Naive thymus-derived CD4-positive, alpha-beta T cell (primary cell): ENCODE results near the gene ACTR3. TPM values are rescaled to one million over a fixed set of nuclear protein-coding genes. Genes with fewer than 3 reads are reported as not detected.
A peak's percentile ranks its signal among the peaks of the same experiment; 100 is the strongest.

Experiments
- ATAC-seq: fragments of 150-1000 bp; cut with Tn5 transposase; 2 replicates; pipeline ENCODE4 v1.10.0; 2021; ENCODE audit warnings: mild to moderate bottlenecking, moderate library complexity
- CTCF ChIA-PET: fragments of 350-600 bp; sonication (Branson Sonifier 250); formaldehyde crosslinking; loops from one replicate; lab custom pipeline; 2021; ENCODE audit warnings: antibody characterized with exemption; lab: Charles Lee
- POLR2A ChIA-PET: fragments of 350-600 bp; sonication (Branson Sonifier 250); formaldehyde crosslinking; loops from one replicate; lab custom pipeline; 2021; ENCODE audit warnings: antibody characterized with exemption, inconsistent platforms; lab: Charles Lee
- DNase-seq, 9 donors: peaks; one replicate each; pipeline versions ENCODE4 v3.0.0 to v3.0.0-alpha.2; 2020 to 2022; ENCODE audit warnings: mixed read lengths in 1 of 9
- H3K27ac ChIP-seq: one replicate; pipeline ENCODE4 v1.7.0; 2013; ENCODE audit warnings: mild to moderate bottlenecking, low read depth, low read length, moderate library complexity
- H3K27me3 ChIP-seq, 2 donors: one replicate each; pipeline ENCODE4 v1.7.0; 2013; ENCODE audit warnings: low read length in 2 of 2, mild to moderate bottlenecking in 2 of 2, moderate library complexity in 2 of 2; ENCODE audit not compliant: control insufficient read depth in 2 of 2, insufficient read depth in 2 of 2
- H3K36me3 ChIP-seq, 3 experiments: 1 replicate in 2 of 3; 2 replicates in 1 of 3; pipeline ENCODE4 v1.7.0; 2013; ENCODE audit warnings: low read length in 3 of 3, mild to moderate bottlenecking in 3 of 3, moderate library complexity in 1 of 3; ENCODE audit not compliant: insufficient read depth in 3 of 3, control insufficient read depth in 2 of 3
- H3K4me1 ChIP-seq, 2 donors: one replicate each; pipeline ENCODE4 v1.7.0; 2013; ENCODE audit warnings: low read length in 2 of 2, mild to moderate bottlenecking in 2 of 2, moderate library complexity in 1 of 2; ENCODE audit not compliant: control insufficient read depth in 2 of 2, insufficient read depth in 2 of 2
- H3K4me3 ChIP-seq: 2 replicates; pipeline ENCODE4 v1.7.0; 2013; ENCODE audit warnings: mild to moderate bottlenecking, low read length
- H3K9me3 ChIP-seq, 3 experiments: 1 replicate in 2 of 3; 2 replicates in 1 of 3; pipeline ENCODE4 v1.7.0; 2013; ENCODE audit warnings: low read length in 3 of 3; ENCODE audit not compliant: control insufficient read depth in 2 of 3
- H3K27ac Mint-ChIP-seq, 9 donors: one replicate each; pipeline ENCODE4 v1.8.0; 2020 to 2022; ENCODE audit warnings: mixed read lengths in 9 of 9, mild to moderate bottlenecking in 8 of 9, moderate library complexity in 5 of 9, inconsistent platforms in 2 of 9
- H3K27me3 Mint-ChIP-seq, 5 donors: one replicate each; pipeline ENCODE4 v1.8.0; 2021 to 2022; ENCODE audit warnings: mixed read lengths in 5 of 5, mild to moderate bottlenecking in 1 of 5
- H3K36me3 Mint-ChIP-seq, 5 donors: one replicate each; pipeline ENCODE4 v1.8.0; 2020 to 2022; ENCODE audit warnings: mixed read lengths in 5 of 5, mild to moderate bottlenecking in 3 of 5, inconsistent platforms in 1 of 5
- H3K4me1 Mint-ChIP-seq, 7 donors: one replicate each; pipeline ENCODE4 v1.8.0; 2020 to 2022; ENCODE audit warnings: mixed read lengths in 7 of 7, mild to moderate bottlenecking in 3 of 7, inconsistent platforms in 1 of 7
- H3K4me3 Mint-ChIP-seq, 10 donors: one replicate each; pipeline ENCODE4 v1.8.0; 2020 to 2022; ENCODE audit warnings: mild to moderate bottlenecking in 10 of 10, mixed read lengths in 10 of 10, moderate library complexity in 6 of 10, inconsistent platforms in 2 of 10
- H3K9me3 Mint-ChIP-seq, 11 donors: one replicate each; pipeline ENCODE4 v1.8.0; 2020 to 2022; ENCODE audit warnings: mixed read lengths in 11 of 11, mild to moderate bottlenecking in 4 of 11, inconsistent platforms in 1 of 11, moderate library complexity in 1 of 11
- intact Hi-C, 2 donors: fragments of 100-400 bp; cut with micrococcal nuclease; formaldehyde crosslinking; loops; one replicate each; pipeline ENCODE4 v1.15.1; 2023
- polyA plus RNA-seq, 2 donors: library from polyadenylated mRNA; unstranded; fragments of 300-500 nt; fragmentation: Illumina TruSeq; gene quantifications; one replicate each; pipeline ENCODE4 v1.2.3, GENCODE V29; 2021
- total RNA-seq, 6 experiments: library from RNA in 5 of 6; stranded (reverse) in 5 of 6; gene quantifications; 1 replicate in 5 of 6; 2 replicates in 1 of 6; pipeline ENCODE4 v1.2.3 and lab custom pipeline; 2021 to 2026

Gene ACTR3
- total and polyA plus RNA-seq, 7 experiments from 2014 or later: 172 to 612 (median 295) TPM

DNA sequence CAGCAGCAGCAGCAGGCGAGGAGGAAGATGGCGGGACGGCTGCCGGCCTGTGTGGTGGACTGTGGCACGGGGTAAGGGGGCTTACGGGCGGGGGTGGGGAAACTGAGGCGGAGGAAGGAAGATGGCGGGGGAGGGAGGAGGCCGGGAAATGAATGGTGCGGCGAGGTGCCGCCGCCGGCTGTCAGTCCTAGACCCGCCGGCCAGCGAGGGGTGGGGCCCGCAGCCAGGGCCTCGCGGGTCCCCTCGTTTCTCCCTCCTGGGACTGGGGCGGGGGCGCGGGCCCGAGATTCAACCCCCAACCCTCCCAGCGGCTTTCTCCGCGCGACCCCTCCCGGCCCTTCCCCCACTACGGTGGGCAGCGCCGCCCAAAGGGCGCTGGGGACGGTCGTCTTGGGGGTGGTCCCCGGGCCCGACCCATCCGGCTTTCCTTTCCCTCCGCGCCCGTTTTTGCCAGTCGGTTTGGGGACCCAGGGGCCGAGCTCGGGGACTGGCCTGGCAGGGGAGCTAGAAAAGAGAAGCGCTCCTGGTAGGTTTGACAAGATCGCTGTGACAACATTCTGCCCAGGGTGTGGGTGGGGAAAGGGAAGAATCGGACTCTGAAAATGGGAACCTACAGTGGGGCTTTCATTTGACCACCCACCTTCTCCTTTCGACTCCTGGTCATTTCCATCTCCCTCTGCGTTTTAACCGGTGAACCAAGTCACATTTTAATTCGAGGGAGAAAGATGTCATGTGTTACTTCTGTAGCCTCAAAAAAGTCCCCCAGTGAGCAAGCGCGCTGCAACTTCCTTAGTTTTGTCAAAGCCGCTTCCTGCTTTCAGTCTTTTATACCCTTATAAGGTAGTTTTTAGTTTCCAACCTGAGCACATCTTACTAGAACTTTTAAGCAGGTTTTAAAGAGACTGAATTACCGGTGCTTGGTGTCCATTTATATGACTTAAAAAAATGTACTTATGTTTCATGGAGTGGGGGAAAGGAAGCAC, 655 bp downstream of the ACTR3 start:
- CTCF ChIA-PET: no interaction called here

DNA sequence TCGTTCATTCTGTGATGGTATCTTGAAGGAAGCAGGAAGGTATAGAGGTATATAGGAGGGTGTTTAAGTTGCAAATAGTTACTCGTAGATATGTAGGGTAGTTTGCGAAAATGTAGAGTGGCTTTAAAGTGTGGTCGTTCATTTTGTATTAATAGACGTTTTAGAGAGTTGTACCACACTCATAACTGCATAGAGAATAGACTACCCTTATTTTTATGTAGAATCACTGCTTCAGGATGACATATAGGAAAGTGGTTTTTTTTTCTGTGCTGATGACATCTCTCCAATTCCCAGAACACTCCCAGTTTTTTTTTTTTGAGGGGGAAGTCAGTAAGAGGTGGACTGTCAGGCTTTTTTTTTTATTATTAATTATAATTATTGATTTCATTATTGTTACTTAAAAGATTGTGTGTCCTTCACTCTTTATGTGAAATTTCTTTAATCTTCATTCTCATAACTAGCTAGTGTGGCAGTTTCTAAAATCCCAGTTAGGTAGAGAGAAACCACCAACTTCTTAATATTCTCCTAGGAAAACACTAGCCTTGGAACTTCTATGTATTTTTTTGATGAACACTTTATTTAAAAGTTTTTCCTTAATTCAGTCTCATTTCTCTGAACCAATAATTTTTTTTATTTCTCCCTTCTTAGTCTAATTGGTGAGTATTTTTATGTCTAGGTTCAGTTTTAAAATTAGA, 1.5 kb downstream of the ACTR3 start:
- Histone ChIP-seq H3K4me1 (peaks cover 53 to 67% of the 10 kb centered on the region in 2 donors), H3K27me3 (no peaks in the 10 kb centered on the region), H3K4me3 (peak overlapping the region; percentile 89), H3K36me3 (peaks cover 0 to 13% (median 0%) of the 10 kb centered on the region in 3 experiments), H3K9me3 (no peaks in the 10 kb centered on the region), H3K27ac (peak overlapping the region; percentile 98)
- ATAC-seq: no peak
- Mint-ChIP-seq H3K36me3 (peaks cover 5 to 61% (median 29%) of the 10 kb centered on the region in 5 donors), H3K27me3 (no peaks in the 10 kb centered on the region), H3K4me3 (peak overlapping the region; percentile 88 to 100 (median 98)), H3K9me3 (peaks cover 0 to 3% (median 0%) of the 10 kb centered on the region in 11 donors), H3K4me1 (peaks cover 71 to 87% (median 83%) of the 10 kb centered on the region in 7 donors), H3K27ac (peak overlapping the region; percentile 89 to 99 (median 97))
- ChIA-PET POLR2A (interaction anchor here (0.7 to 1.6 kb wide), 3 partner anchors 13 to 59 kb away, joined by 3 to 6 read pairs (median 4); no protein-coding TSS in a partner anchor), CTCF (no interaction called here)
- intact Hi-C loops: loop anchor here (1.0 to 10.0 kb wide), 11 partner anchors 8 to 1837 kb away; partner anchors contain the start of genes TMEM87B (in 1 of the 2) and ZC3H6 (in 1 of the 2)
- DNase-seq: no peak

More for the DNA sequence above, 655 bp downstream of the ACTR3 start:
- peaks cover 0 to 3% (median 0%) of the 10 kb centered on the region in 11 donors for H3K9me3 Mint-ChIP-seq
- peaks cover 66 to 84% (median 81%) of the 10 kb centered on the region in 7 donors for H3K4me1 Mint-ChIP-seq
- H3K36me3 ChIP-seq: peaks cover 0 to 13% (median 0%) of the 10 kb centered on the region in 3 experiments
- H3K27me3 ChIP-seq: no peaks in the 10 kb centered on the region
- peak overlapping the region; percentile 88 to 100 (median 98) for H3K4me3 Mint-ChIP-seq
- peak overlapping the region; percentile 89 for H3K4me3 ChIP-seq
- peaks cover 5 to 58% (median 24%) of the 10 kb centered on the region in 5 donors for H3K36me3 Mint-ChIP-seq
- peak overlapping the region; percentile 90 to 99 (median 98) for H3K27ac Mint-ChIP-seq
- H3K27ac ChIP-seq: peak overlapping the region; percentile 98
- H3K4me1 ChIP-seq: peaks cover 53 to 66% of the 10 kb centered on the region in 2 donors
- peak; percentile 44 to 85 (median 81) for DNase-seq
- POLR2A ChIA-PET: interaction anchor here (0.7 to 2.0 kb wide), 7 partner anchors 9 to 134 kb away, joined by 3 to 7 read pairs (median 4); partner anchors contain the start of gene SLC35F5
- intact Hi-C loops: loop anchor here (1.0 to 10.0 kb wide), 12 partner anchors 9 to 1836 kb away; partner anchors contain the start of genes SLC35F5 (in 1 of the 2), TMEM87B (in 1 of the 2) and ZC3H6 (in 1 of the 2)
- no peaks in the 10 kb centered on the region for H3K9me3 ChIP-seq
- peak; percentile 50 for ATAC-seq
- H3K27me3 Mint-ChIP-seq: no peaks in the 10 kb centered on the region

DNA sequence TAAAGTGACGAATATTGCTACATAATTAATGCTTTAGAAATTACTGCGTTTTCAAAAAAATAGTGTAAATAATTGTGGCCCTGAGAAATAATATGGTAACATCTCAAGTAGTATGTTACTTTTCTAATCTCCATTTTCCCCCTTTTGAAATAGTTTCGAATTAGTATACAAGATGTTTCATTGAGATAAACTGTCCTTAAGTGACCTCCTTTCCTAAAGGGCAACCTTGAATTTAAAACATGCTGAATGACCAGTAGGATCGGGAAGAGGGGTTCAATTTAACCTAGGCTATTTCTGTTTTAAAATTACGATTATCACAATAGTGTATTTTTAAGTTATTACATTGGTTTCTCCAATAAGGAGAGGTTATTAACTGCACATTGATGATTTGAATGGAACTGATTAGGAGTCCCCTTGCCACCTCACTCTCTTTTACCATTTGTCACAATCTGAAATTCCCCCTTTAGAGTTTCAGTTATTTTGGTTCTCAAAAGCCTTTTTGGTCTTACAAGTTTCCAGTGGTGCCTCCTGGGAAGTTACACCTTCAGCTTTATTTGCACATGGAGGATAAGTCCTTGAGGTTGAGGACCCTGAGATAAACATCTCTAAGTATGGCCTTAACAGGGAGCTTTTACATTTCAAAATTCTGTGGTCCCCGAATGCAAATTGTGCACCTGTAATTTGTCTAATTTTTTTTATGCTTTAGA, 2.3 kb downstream of the ACTR3 start:
- H3K4me1 ChIP-seq: peaks cover 58 to 67% of the 10 kb centered on the region in 2 donors
- no peaks in the 10 kb centered on the region for H3K27me3 ChIP-seq
- no peaks in the 10 kb centered on the region for H3K27me3 Mint-ChIP-seq
- no peak for ATAC-seq
- H3K4me1 Mint-ChIP-seq: peaks cover 71 to 87% (median 83%) of the 10 kb centered on the region in 7 donors
- H3K27ac Mint-ChIP-seq: peak overlapping the region; percentile 46 to 95 (median 83)
- no peaks in the 10 kb centered on the region for H3K9me3 ChIP-seq
- ChIA-PET POLR2A (interaction anchor here (0.6 to 1.6 kb wide), 5 partner anchors 14 to 137 kb away, joined by 3 to 6 read pairs (median 3); no protein-coding TSS in a partner anchor), CTCF (no interaction called here)
- peaks cover 5 to 55% (median 29%) of the 10 kb centered on the region in 5 donors for H3K36me3 Mint-ChIP-seq
- peaks cover 0 to 3% (median 0%) of the 10 kb centered on the region in 11 donors for H3K9me3 Mint-ChIP-seq
- DNase-seq: no peak
- peak overlapping the region; percentile 98 for H3K27ac ChIP-seq
- peak overlapping the region; percentile 24 for H3K4me3 ChIP-seq
- peak overlapping the region; percentile 75 to 99 (median 90) for H3K4me3 Mint-ChIP-seq
- intact Hi-C loops: loop anchor here (5.0 to 10.0 kb wide), 4 partner anchors 75 to 1617 kb away; partner anchors contain the start of gene ZC3H6 (in 1 of the 2)
- peaks cover 0 to 13% (median 0%) of the 10 kb centered on the region in 3 experiments for H3K36me3 ChIP-seq

DNA sequence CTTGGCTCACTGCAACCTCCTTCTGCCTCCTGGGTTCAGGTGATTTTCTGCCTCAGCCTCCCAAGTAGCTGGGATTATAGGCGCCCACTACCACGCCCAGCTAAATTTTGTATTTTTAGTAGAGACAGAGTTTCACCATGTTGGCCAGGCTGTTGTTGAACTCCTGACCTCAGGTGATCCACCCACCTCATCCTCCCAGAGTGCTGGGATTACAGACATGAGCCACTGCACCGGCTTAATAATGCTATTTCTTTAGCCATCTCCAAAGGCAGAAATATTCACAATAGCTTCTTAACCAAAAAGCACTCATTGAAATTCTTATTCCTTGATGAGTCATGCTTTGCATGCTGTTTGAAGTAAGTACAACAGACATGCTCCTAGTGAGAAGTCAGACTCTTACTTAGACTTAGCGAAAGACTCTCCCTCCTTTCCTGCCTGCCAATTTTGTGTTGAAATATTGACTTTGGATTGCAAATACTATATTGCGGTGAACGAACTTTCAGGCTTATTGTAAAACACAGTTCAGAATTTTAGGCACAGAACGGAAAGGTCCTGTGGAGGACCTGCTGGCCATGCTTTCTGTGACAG, 4.4 kb downstream of the ACTR3 start:
- Mint-ChIP-seq H3K36me3 (peaks cover 5 to 45% (median 30%) of the 10 kb centered on the region in 5 donors), H3K9me3 (no peaks in the 10 kb centered on the region), H3K4me3 (peak overlapping the region; percentile 75 to 99 (median 89)), H3K27ac (peak overlapping the region in 8 of 9 donors; percentile 12 to 95 (median 83)), H3K27me3 (no peaks in the 10 kb centered on the region), H3K4me1 (peaks cover 66 to 87% (median 83%) of the 10 kb centered on the region in 7 donors)
- H3K9me3 ChIP-seq: no peaks in the 10 kb centered on the region
- ChIA-PET POLR2A (interaction anchor here (0.6 to 1.6 kb wide), 7 partner anchors 10 to 1617 kb away, joined by 3 to 5 read pairs (median 3); partner anchors contain the start of gene SLC35F5), CTCF (interaction anchor here (1.2 to 1.5 kb wide), 2 partner anchors 9 to 14 kb away, joined by 3 read pairs; no protein-coding TSS in a partner anchor)
- H3K36me3 ChIP-seq: peaks cover 0 to 13% (median 3%) of the 10 kb centered on the region in 3 experiments
- peak overlapping the region; percentile 98 for H3K27ac ChIP-seq
- intact Hi-C loops: loop anchor here (5.0 to 10.0 kb wide), 4 partner anchors 73 to 1619 kb away; partner anchors contain the start of gene ZC3H6 (in 1 of the 2)
- H3K27me3 ChIP-seq: no peaks in the 10 kb centered on the region
- ATAC-seq: no peak
- H3K4me1 ChIP-seq: peaks cover 61 to 62% of the 10 kb centered on the region in 2 donors
- DNase-seq: no peak
- H3K4me3 ChIP-seq: peak overlapping the region; percentile 38

DNA sequence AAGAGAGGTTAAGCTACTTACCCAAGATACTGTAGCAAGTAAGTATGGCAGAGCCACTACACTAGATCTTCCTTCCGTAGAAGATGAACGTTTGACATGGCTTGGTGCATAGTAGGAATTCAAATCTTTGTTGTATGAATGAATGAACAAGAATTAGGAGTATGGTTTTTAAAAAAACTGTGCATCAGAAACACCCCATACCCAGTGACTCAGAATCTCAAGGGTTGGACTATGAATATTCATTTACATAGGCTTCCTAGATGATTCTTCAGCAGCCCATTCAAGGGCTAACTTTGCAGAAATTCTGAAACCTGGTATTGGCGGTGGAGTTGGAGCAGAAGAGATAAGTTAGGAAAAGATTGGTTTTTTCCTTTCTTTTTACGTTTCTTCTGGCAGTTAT, 5.4 kb downstream of the ACTR3 start:
- peak overlapping the region; percentile 19 for H3K4me3 ChIP-seq
- ChIA-PET POLR2A (interaction anchor here (1.2 to 1.8 kb wide), 3 partner anchors 11 to 139 kb away, joined by 3 to 5 read pairs (median 4); partner anchors contain the start of gene SLC35F5), CTCF (interaction anchor here (1.2 kb wide), 1 partner anchor 13 kb away, joined by 3 read pairs; no protein-coding TSS in a partner anchor)
- H3K4me1 Mint-ChIP-seq: peaks cover 74 to 94% (median 92%) of the 10 kb centered on the region in 7 donors
- H3K9me3 Mint-ChIP-seq: no peaks in the 10 kb centered on the region
- no peaks in the 10 kb centered on the region for H3K9me3 ChIP-seq
- no peaks in the 10 kb centered on the region for H3K27me3 ChIP-seq
- H3K27me3 Mint-ChIP-seq: no peaks in the 10 kb centered on the region
- H3K4me1 ChIP-seq: peaks cover 71 to 72% of the 10 kb centered on the region in 2 donors
- DNase-seq (no peak), ATAC-seq (no peak)
- peaks cover 5 to 49% (median 35%) of the 10 kb centered on the region in 5 donors for H3K36me3 Mint-ChIP-seq
- intact Hi-C loops: loop anchor here in 1 of 2 donors (1.0 to 10.0 kb wide), 3 partner anchors 10 to 1620 kb away; partner anchors contain the start of gene ZC3H6
- peak overlapping the region in 7 of 9 donors; percentile 6 to 95 (median 84) for H3K27ac Mint-ChIP-seq
- peaks cover 0 to 9% (median 3%) of the 10 kb centered on the region in 3 experiments for H3K36me3 ChIP-seq
- H3K4me3 Mint-ChIP-seq: peak overlapping the region; percentile 75 to 99 (median 89)
- peak overlapping the region; percentile 98 for H3K27ac ChIP-seq
